H9 (cell line): Measurements from ENCODE around the gene SIGLEC5. TPM values are rescaled to one million over a fixed set of nuclear protein-coding genes. Genes with fewer than 3 reads are reported as not detected.
A peak's percentile ranks its signal among the peaks of the same experiment; 100 is the strongest.

Experiments used
- DNase-seq: peaks from one replicate; pipeline ENCODE4 v3.0.0-alpha.2; 2017
- H2AFZ ChIP-seq: one replicate; pipeline ENCODE4 v1.6.1; 2013; ENCODE audit warnings: mild to moderate bottlenecking, low read length, control low read depth, moderate library complexity
- H2AK5ac ChIP-seq: 2 replicates; pipeline ENCODE4 v1.6.1; 2013; ENCODE audit warnings: low read length, control low read depth, mixed read lengths; ENCODE audit not compliant: insufficient read length
- H2BK120ac ChIP-seq: one replicate; pipeline ENCODE4 v1.6.1; 2013; ENCODE audit warnings: low read depth, mild to moderate bottlenecking, low read length, control low read depth, inconsistent platforms; ENCODE audit not compliant: poor library complexity, severe bottlenecking
- H2BK12ac ChIP-seq: 2 replicates; pipeline ENCODE4 v1.6.1; 2013; ENCODE audit warnings: low read length, control low read depth, mixed read lengths, low read depth; ENCODE audit not compliant: insufficient read length
- H2BK15ac ChIP-seq: 2 replicates; pipeline ENCODE4 v1.6.1; 2013; ENCODE audit warnings: low read depth, low read length, control low read depth
- H2BK20ac ChIP-seq: one replicate; pipeline ENCODE4 v1.6.1; 2013; ENCODE audit warnings: low read depth, mild to moderate bottlenecking, low read length, control low read depth, inconsistent platforms; ENCODE audit not compliant: poor library complexity, severe bottlenecking
- H2BK5ac ChIP-seq: 2 replicates; pipeline ENCODE4 v1.6.1; 2013; ENCODE audit warnings: low read length, control low read depth, mixed read lengths; ENCODE audit not compliant: insufficient read length
- H3K14ac ChIP-seq: 2 replicates; pipeline ENCODE4 v1.6.1; 2013; ENCODE audit warnings: low read length, control low read depth; ENCODE audit not compliant: insufficient read depth
- H3K18ac ChIP-seq: 2 replicates; pipeline ENCODE4 v1.6.1; 2013; ENCODE audit warnings: low read depth, mild to moderate bottlenecking, mixed read lengths, low read length, control low read depth; ENCODE audit not compliant: insufficient read length
- H3K23ac ChIP-seq: 2 replicates; pipeline ENCODE4 v1.6.1; 2013; ENCODE audit warnings: low read length, control low read depth, mixed read lengths, low read depth; ENCODE audit not compliant: insufficient read length
- H3K23me2 ChIP-seq: 2 replicates; pipeline ENCODE4 v1.6.1; 2013; ENCODE audit warnings: low read depth, mild to moderate bottlenecking, mixed read lengths, low read length, control low read depth; ENCODE audit not compliant: insufficient read length, poor library complexity, severe bottlenecking
- H3K27ac ChIP-seq: 2 replicates; pipeline ENCODE4 v1.5.1; 2013; ENCODE audit warnings: low read length, control low read depth, mixed read lengths, low read depth; ENCODE audit not compliant: insufficient read length
- H3K27me3 ChIP-seq: 2 replicates; pipeline ENCODE4 v1.6.1; 2013; ENCODE audit warnings: low read length, control low read depth, inconsistent platforms; ENCODE audit not compliant: insufficient read depth
- H3K4ac ChIP-seq: 2 replicates; pipeline ENCODE4 v1.6.1; 2013; ENCODE audit warnings: low read depth, mild to moderate bottlenecking, control low read depth, inconsistent platforms, low read length, moderate library complexity
- H3K4me1 ChIP-seq: 2 replicates; pipeline ENCODE4 v1.6.1; 2013; ENCODE audit warnings: low read length, control low read depth, inconsistent platforms; ENCODE audit not compliant: insufficient read depth
- H3K4me2 ChIP-seq: 2 replicates; pipeline ENCODE4 v1.6.1; 2013; ENCODE audit warnings: low read length, control low read depth, mixed read lengths; ENCODE audit not compliant: insufficient read length, insufficient read depth
- H3K56ac ChIP-seq: 2 replicates; pipeline ENCODE4 v1.6.1; 2013; ENCODE audit warnings: low read depth, mild to moderate bottlenecking, mixed read lengths, low read length, control low read depth; ENCODE audit not compliant: insufficient read length
- H3K79me1 ChIP-seq: 2 replicates; pipeline ENCODE4 v1.6.1; 2013; ENCODE audit warnings: low read depth, mild to moderate bottlenecking, moderate library complexity, low read length, control low read depth, inconsistent platforms; ENCODE audit not compliant: insufficient read depth, poor library complexity, severe bottlenecking
- H3K79me2 ChIP-seq: 2 replicates; pipeline ENCODE4 v1.6.1; 2013; ENCODE audit warnings: low read length, control low read depth, inconsistent platforms; ENCODE audit not compliant: insufficient read depth
- H3K9ac ChIP-seq: 2 replicates; pipeline ENCODE4 v1.6.1; 2013; ENCODE audit warnings: low read length, control low read depth, mixed read lengths; ENCODE audit not compliant: insufficient read length; ENCODE audit errors: extremely low read depth
- H3K9me3 ChIP-seq: one replicate; pipeline ENCODE4 v1.6.1; 2013; ENCODE audit warnings: low read depth, low read length, inconsistent platforms; ENCODE audit not compliant: control insufficient read depth
- H3T11ph ChIP-seq: one replicate; pipeline ENCODE4 v1.6.1; 2013; ENCODE audit warnings: mild to moderate bottlenecking, low read length, control low read depth, inconsistent platforms
- H4K20me1 ChIP-seq: one replicate; pipeline ENCODE4 v1.6.1; 2013; ENCODE audit not compliant: control insufficient read depth, insufficient read length, insufficient read depth
- H4K5ac ChIP-seq: 2 replicates; pipeline ENCODE4 v1.6.1; 2013; ENCODE audit warnings: low read depth, mild to moderate bottlenecking, mixed read lengths, low read length, control low read depth; ENCODE audit not compliant: insufficient read length
- H4K8ac ChIP-seq: replicated peaks from 2 replicates; pipeline ENCODE4 v1.6.1; 2013; ENCODE audit warnings: low read length, control low read depth, mixed read lengths, low read depth; ENCODE audit not compliant: insufficient read length
- H4K91ac ChIP-seq: 2 replicates; pipeline ENCODE4 v1.6.1; 2013; ENCODE audit warnings: low read depth, mild to moderate bottlenecking, moderate library complexity, mixed read lengths, low read length, control low read depth; ENCODE audit not compliant: insufficient read length
- H3K27ac Mint-ChIP-seq, 3 experiments: 2 replicates in 2 of 3; 3 replicates in 1 of 3; pipeline ENCODE4 v1.8.0; 2020 to 2021; ENCODE audit warnings: mixed read lengths in 3 of 3, mild to moderate bottlenecking in 1 of 3, moderate library complexity in 1 of 3
- H3K27me3 Mint-ChIP-seq: 2 replicates; pipeline ENCODE4 v1.8.0; 2021; ENCODE audit warnings: low read depth, mild to moderate bottlenecking, moderate library complexity, mixed read lengths
- H3K36me3 Mint-ChIP-seq, 3 experiments: 2 replicates in 2 of 3; 3 replicates in 1 of 3; pipeline ENCODE4 v1.8.0; 2020 to 2021; ENCODE audit warnings: low read depth in 3 of 3, mixed read lengths in 3 of 3; ENCODE audit not compliant: insufficient read depth in 1 of 3
- H3K4me1 Mint-ChIP-seq, 2 experiments: 2 replicates each; pipeline ENCODE4 v1.8.0; 2020; ENCODE audit warnings: mixed read lengths in 2 of 2
- H3K4me3 Mint-ChIP-seq, 2 experiments: 2 replicates in 1 of 2; 3 replicates in 1 of 2; pipeline ENCODE4 v1.8.0; 2020 to 2021; ENCODE audit warnings: mild to moderate bottlenecking in 2 of 2, mixed read lengths in 2 of 2, moderate library complexity in 1 of 2
- H3K9me3 Mint-ChIP-seq, 2 experiments: 2 replicates in 1 of 2; 3 replicates in 1 of 2; pipeline ENCODE4 v1.8.0; 2020; ENCODE audit warnings: mild to moderate bottlenecking in 2 of 2, mixed read lengths in 2 of 2, moderate library complexity in 1 of 2
- CTCF ChIP-seq: fragments of 200-600 bp; sonication (generic); conservative IDR thresholded peaks from 3 replicates; pipeline ENCODE4 v1.8.0; 2021; ENCODE audit warnings: antibody characterized with exemption, mild to moderate bottlenecking
- WGBS: extraction: QIAGEN DNeasy Blood & Tissue Kit; methylation state at CpG from one replicate; pipeline ENCODE4 v1.1.7; 2013; ENCODE audit warnings: missing lambda C conversion rate, low lambda C conversion rate, mixed read lengths; ENCODE audit not compliant: insufficient read length; ENCODE audit errors: extremely low coverage; 5-methylcytosine and 5-hydroxymethylcytosine counted together
- total RNA-seq: library from RNA; stranded (reverse); gene quantifications from 2 replicates; pipeline ENCODE4 v1.2.1, GENCODE V29; 2021

The SIGLEC5 gene
- total RNA-seq, 1 experiment from 2014 or later = not detected

GRCh38 chr19:51576850-51577249 lies 53.4 kb downstream of the SIGLEC5 start:
- Histone ChIP-seq H3K27ac (no peak overlapping the region), H3T11ph (no peak overlapping the region), H3K79me2 (no peaks in the 10 kb centered on the region), H2BK15ac (no peak overlapping the region), H4K5ac (no peak overlapping the region), H3K4me2 (no peak overlapping the region), H2BK20ac (no peak overlapping the region), H3K9ac (no peak overlapping the region), H2BK120ac (no peak overlapping the region), H2BK5ac (no peak overlapping the region), H3K56ac (no peak overlapping the region), H2BK12ac (no peak overlapping the region), H4K20me1 (no peaks in the 10 kb centered on the region), H3K23ac (no peak overlapping the region), H3K4me1 (no peaks in the 10 kb centered on the region), H3K4ac (no peak overlapping the region), H3K18ac (no peak overlapping the region), H3K9me3 (no peaks in the 10 kb centered on the region), H4K91ac (no peak overlapping the region), H4K8ac (no peak overlapping the region), H3K14ac (no peak overlapping the region), H2AFZ (no peak overlapping the region), H3K27me3 (no peaks in the 10 kb centered on the region), H3K23me2 (peaks cover 1% of the 10 kb centered on the region), H3K79me1 (no peaks in the 10 kb centered on the region), H2AK5ac (no peak overlapping the region)
- peak overlapping the region in 1 of 3 experiments; percentile 65; a peak in 1 of 7 replicates for H3K27ac Mint-ChIP-seq
- WGBS = no CpG with 5 or more reads among the region's 6 CpGs
- H3K36me3 Mint-ChIP-seq = peaks cover 13 to 35% (median 29%) of the 10 kb centered on the region in 3 experiments; a peak in 6 of 7 replicates
- DNase-seq = no peak
- TF ChIP-seq CTCF = no peak
- H3K9me3 Mint-ChIP-seq = peaks cover 0 to 4% of the 10 kb centered on the region in 2 experiments; a peak in 1 of 5 replicates
- H3K27me3 Mint-ChIP-seq = no peaks in the 10 kb centered on the region
- peaks cover 5% of the 10 kb centered on the region in 2 experiments for H3K4me1 Mint-ChIP-seq
- no peak overlapping the region for H3K4me3 Mint-ChIP-seq
